LHCN-M2 (cell line): ENCODE measurements around the gene RBM4B. TPM values are rescaled to one million over a fixed set of nuclear protein-coding genes. Genes with fewer than 3 reads are reported as not detected.

ENCODE experiments used
- DNase-seq: peaks from one replicate; pipeline ENCODE4 v3.0.0-alpha.2; 2012; ENCODE audit warnings: low read depth
- total RNA-seq: library from RNA; depleted of rRNA; stranded (reverse); fragments of >200 nt; gene quantifications from 2 replicates; pipeline ENCODE4 v1.2.3, GENCODE V29; 2014

The RBM4B gene
- total RNA-seq, 1 experiment from 2014 or later, result 33.2 TPM

DNA sequence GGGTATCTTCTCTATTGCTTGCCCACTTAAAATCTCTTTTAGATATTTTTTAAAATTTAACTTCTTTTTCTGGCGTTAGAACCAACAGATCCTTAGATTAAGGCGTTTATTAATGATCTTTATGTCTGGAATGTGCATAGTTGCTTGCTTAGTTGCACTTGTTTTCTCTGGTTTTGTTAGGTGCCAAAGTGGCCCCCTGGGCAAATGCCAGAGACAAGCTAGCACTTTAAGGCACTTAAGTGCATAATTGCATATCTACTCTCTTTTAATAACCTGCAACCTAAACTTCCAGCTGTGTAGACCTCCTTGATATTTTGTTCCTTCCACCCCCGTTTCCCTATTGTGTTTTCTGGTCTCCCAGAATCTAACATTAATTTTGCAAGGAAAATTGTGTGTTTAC lies 35.9 kb downstream of the RBM4B start:
- no peak for DNase-seq

DNA sequence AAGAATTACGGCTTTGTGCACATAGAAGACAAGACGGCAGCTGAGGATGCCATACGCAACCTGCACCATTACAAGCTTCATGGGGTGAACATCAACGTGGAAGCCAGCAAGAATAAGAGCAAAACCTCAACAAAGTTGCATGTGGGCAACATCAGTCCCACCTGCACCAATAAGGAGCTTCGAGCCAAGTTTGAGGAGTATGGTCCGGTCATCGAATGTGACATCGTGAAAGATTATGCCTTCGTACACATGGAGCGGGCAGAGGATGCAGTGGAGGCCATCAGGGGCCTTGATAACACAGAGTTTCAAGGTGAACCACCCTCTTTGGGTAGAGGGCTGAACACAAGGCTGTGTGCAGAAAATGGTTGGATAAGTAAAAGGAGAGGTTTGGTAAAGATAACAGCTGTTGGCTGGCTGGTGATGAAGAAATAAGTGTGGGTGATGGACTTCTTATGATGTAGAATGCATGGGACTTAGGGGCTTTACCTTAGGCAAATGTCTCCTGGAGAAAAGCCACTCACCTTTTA lies 37.8 kb downstream of the RBM4B start:
- peak; percentile 18 for DNase-seq

DNA sequence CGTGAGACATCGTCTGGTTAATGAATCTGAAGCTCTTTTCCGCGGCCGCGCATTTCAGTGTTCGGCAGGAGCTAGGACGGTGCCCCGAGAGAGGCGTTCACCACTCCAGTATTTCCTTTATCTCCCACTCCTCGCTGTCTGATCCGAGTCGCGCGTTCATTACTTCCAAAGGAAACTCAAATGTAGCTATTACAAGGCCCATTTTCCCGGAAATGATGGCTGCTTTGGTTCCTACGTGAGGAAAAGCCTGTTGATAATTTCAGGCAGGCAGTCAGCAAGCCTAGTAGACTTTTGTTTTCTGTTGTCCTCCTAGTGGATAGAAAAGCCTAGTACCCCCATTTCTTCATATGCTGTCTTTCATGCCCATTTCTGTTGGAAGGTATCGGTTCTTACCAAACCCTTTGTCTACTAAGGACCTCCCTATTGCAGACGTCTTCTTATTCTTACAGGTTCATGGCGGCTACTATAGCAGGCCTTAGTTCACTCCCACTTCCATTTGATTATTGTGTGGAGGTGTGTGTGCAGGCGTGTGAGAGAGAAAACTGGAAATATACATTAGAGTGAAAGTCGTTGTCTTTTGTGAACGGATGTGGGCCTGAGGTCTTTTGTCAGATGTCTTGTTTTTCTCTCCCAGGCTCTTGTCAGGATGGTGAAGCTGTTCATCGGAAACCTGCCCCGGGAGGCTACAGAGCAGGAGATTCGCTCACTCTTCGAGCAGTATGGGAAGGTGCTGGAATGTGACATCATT lies 38.4 kb downstream of the RBM4B start:
- peak; percentile 53 for DNase-seq

DNA sequence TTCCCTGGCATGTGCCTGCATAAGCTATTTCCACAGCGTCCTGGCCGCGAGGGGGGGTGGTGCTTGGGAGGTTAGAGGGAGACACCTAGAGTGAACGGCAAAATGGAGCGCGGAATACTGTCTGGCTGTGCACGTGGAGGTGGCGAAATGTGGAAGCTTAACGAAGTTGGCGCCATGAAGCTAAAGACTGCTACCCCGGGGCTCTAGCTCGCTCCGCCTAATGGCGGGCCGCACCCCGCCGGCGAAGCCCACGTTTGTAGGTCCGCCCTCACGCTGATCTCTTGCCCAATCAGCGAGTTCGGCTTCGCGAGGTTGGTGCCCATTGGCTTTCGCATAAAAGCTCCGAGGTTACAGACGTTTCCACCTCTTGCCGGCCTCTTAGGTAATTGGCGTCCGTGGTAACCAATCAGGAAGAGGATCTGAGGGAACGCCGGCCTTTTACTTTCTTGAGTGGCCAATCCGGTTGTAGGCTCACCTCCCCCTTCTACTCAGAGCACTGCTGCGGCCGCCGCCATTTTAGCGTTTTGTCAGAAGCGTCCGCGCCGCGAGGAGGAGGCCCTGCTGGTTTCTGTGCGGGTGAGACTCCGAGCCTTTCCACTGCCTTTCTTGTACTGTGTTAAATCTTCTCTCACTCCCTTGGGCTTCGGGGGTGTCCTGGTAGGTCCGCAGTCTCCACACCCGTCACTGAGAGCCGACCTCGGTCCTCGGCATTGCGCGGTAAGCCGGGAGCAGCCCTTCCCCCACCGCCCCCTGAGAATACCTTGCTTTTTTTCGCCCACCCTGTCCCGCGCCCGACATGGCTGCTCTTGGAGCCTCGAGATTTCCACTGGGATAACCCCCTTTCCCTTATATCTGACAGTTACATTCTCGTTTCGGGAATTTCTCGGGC lies 39.3 kb downstream of the RBM4B start, which contains the start of gene RBM4:
Gene RBM4 (plus strand): TSS at position 527 of the 889 bp plus-strand sequence. CDS start 1,009 bp downstream, outside the sequence.
- DNase-seq, result peak; percentile 100

DNA sequence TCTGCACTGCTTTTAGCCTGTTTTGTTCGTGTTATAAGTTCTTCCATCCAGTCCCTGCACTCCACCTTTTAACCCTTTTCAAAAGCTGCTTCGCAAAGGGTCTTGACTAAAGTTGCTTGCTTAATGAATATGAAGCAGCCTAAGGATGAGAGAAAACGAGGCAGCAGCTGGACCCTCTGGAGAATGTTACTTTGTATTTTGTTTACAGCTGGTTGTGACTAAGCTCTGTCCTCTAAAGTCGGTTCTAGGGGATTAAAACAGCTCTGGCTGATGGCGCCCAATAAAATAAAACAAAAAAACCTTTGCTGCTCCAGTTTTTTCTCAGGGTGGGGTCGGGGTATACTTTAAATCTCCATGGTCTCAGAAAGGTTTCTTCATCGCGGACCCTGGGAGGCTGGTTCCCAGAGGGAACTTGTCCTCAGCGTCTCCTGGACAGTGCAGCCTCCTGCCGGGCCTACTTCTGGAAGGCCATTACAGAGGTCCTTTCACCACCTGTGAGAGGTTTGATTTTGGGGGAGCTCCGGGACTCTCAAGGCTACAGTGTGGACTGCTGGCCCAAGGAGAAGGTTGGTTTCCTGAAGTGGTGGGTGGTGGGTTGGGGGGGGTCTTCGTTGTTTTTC lies 40.0 kb downstream of the RBM4B start:
- peak; percentile 14 for DNase-seq

DNA sequence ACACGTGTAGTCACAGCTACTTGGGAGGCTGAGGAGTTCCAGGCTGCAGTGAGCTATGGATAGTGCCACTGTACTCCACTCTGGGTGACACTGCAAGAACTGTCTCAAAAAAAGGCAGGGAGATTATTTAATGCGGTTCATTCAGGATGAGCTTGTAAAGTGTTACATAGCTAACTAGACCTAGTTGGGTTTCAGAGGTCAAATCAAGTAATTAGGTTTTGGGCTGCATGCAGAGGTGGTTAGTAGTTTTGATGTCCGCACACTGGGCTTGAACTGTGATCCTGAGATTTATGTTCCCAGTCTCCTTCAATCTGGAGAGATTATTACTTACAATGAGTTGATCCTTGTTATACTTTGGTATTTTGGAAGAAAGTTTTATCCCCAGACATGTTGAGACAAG lies 41.3 kb downstream of the RBM4B start:
- no peak for DNase-seq

DNA sequence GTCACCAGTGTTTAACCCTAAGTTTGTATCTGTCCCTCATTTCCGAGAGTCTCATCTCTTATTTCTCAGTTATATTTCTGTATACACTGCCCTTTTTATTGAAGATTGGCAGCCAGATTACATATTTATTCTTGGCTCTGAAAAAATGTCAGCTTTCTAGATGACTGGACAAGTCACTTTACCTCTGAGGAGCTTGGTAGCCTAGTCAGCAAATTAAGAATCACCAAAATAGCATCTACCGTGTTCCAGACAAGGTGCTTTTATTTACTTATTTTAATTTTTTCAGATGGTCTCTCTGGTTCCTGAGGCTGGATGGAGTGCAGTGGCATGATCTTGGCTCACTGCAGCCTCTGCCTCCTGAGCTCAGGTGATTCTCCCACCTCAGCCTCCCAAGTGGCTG lies 44.7 kb downstream of the RBM4B start:
- DNase-seq, result no peak

DNA sequence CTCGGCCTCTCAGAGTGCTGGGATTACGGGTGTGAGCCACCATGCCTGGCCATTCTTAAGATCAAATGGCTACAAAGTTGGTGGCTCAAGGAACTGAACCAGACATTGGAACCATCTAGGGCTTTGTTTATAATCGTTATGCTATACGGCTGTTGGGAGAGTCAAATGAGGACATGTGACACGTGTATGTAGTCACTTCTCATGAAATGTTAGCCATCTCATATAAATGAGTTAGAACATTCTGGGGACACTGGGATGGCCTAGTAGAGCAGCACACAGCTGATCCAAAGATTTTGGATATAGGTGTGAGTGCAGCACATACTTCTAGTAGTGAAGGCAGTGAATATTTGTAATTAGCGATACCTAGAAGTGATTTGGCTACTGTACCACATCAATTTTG lies 45.8 kb downstream of the RBM4B start:
- DNase-seq, result no peak

DNA sequence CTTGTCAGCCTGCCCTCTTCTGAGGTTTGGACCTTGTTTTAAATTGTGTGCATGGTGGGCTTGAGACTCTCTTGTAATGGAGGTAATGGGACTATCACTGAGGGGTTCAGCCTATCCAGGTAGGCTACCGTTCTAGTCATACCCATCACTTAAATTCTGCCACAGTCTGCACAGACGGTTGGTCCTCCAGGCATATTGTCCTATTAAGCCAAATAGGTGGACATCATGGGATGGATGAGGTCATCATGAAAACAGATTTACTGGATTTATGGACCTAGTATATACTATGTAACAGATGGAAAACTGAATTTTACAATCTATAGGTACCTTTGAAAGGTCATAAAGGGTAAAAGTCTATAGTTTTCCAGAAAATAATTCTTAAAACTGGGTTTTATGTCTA lies 48.3 kb downstream of the RBM4B start:
- DNase-seq, result no peak

DNA sequence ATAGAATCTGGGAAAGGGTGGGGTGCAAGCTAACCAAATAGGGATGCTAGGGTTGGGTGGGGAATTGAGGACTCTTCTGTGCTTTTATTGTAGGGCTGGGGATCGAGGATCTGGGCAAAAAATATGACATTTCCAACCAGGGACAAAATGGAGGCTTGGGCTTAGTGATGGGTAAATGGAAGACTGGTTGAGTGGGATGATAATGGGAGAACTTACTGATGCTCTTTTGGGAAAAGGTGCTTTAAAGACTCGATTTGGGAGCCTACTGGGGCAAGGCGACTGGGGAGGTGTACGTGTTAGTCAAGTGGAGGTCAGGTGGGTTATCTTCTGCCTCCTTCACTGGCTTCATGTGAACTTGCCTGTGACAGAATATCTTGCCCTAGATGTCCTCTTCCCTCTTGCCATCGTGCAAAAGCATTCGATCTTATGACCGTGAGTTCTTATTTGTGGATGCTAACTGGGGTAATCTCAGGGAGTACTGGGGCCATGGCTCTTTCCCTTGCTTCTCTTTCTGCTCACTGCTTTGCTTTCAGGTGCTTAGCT lies 49.6 kb downstream of the RBM4B start:
- DNase-seq, result no peak

DNA sequence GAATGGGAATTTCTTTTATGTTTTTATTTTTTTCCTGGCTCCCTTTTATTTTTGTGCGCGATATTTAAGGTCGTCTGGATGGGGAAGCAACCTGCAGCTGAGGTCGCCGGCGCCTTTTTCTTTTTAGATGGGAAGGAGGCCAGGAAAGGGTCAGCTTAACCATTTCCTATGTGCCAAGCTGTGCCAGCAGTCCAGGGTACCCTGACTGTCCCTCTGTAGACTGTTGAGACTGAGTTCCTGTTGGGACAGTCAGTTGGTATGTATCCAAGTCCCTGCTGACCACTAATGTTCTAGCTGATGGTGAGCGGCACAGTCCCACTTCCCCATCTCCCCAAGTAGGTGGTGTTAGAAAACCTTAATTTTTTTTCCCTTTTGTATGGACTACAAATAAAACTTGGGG lies 50.8 kb downstream of the RBM4B start:
- DNase-seq, result no peak

DNA sequence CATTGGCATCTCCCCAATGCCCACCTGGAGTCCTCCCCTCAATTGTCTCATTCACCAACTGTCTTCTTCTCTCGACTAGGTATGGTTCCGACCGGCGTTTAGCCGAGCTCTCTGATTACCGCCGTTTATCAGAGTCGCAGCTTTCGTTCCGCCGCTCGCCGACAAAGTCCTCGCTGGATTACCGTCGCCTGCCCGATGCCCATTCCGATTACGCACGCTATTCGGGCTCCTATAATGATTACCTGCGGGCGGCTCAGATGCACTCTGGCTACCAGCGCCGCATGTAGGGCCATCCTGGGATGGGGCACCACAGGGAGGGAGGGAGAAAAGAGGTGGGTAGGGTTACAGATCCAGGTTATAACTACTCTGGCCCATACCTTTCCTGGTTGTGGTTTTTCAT lies 51.3 kb downstream of the RBM4B start:
- no peak for DNase-seq

DNA sequence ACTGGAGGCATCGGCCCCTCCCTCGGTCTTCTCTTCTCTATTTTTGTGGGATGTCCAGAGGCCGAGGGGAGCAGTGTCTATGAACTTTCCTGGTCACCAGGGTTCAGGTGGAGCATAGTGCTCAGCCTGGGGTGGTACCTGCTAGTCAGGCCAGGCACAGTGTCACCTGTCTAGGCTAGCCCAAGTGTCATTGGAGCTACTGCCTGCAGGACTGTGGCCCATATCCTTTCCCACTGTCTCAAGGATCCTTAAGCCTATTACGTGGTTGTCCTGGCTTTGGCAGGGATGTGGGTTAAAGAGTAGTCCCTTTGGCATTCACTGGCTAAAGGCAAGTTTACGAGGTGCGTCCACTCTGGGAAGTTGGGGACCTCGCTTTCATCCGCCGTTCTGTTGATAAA lies 51.9 kb downstream of the RBM4B start:
- DNase-seq, result no peak

DNA sequence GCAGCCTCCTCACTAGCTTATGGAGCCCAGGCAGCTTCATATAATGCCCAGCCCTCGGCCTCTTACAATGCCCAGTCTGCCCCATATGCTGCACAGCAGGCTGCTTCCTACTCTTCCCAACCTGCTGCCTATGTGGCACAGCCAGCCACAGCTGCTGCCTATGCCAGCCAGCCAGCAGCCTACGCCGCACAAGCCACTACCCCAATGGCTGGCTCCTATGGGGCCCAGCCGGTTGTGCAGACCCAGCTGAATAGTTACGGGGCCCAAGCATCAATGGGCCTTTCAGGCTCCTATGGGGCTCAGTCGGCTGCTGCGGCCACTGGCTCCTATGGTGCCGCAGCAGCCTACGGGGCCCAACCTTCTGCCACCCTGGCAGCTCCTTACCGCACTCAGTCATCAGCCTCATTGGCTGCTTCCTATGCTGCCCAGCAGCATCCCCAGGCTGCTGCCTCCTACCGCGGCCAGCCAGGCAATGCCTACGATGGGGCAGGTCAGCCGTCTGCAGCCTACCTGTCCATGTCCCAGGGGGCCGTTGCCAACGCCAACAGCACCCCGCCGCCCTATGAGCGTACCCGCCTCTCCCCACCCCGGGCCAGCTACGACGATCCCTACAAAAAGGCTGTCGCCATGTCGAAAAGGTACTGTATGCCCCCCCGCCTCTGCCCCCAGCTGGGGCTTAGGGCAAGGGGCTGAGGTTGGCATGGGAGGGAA lies 52.5 kb downstream of the RBM4B start:
- no peak for DNase-seq

DNA sequence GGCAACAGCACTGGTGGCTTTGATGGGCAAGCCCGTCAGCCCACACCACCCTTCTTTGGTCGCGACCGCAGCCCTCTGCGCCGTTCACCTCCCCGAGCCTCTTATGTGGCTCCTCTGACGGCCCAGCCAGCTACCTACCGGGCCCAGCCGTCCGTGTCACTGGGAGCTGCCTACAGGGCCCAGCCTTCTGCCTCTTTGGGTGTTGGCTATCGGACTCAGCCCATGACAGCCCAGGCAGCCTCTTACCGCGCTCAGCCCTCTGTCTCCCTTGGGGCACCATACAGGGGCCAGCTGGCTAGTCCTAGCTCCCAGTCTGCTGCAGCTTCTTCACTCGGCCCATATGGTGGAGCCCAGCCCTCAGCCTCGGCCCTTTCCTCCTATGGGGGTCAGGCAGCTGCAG lies 53.2 kb downstream of the RBM4B start:
- no peak for DNase-seq

DNA sequence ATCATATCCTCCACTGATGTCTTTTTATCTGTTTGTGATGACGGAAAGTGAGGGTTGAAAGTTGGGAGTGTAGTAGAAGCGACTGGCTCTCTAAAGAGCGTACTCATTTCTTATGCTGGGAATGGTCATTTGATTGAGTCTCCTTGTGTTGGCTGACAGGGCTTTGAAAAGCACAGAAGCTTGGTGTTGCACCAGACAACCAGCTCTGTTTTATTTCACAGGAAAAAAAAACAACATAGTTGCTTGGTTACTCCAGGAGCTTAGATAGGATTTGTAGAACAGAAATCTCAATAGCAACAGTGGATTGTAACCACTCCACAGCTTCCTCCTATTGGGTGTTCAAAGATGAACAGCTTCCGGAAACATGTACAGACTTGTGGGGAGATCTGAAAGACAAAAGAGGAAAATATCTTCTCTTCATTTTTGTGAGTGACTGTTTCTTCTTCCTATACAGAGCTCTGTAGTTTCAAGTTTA lies 58.6 kb downstream of the RBM4B start:
- DNase-seq, result peak; percentile 58

DNA sequence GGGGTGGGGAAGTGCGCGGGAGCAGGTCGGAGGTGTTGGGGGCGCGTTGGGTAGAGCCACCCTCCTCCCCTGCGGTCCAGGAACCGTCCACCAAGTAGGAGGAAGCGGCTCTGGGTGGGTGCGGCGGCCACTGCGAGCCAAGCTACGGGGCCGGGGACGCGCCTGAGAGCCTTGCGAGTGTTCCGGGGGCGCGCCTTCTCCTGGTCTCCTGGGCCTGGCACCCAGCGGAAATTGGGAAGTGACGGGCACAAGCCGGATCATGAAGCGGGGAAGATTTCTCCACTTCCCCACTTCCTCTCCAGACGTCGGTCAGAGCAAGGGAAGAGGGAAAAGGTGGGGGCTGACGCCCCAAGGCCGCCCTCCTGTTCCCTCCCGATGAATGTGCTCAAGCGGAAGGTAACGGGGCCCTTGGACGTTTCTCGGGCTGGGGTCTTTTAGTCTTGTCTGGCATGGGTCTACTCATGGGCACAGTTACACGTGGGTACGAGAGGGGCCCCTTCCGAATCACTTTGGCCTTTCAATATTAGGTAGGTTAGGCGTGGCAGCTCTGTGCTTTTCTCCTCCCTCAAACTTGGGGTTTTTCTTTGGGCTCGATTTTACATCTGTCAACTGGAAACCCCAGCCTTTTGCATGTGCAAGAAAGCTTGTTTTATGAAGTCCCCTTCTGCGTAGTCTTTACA lies 60.4 kb downstream of the RBM4B start:
- DNase-seq, result peak; percentile 56

DNA sequence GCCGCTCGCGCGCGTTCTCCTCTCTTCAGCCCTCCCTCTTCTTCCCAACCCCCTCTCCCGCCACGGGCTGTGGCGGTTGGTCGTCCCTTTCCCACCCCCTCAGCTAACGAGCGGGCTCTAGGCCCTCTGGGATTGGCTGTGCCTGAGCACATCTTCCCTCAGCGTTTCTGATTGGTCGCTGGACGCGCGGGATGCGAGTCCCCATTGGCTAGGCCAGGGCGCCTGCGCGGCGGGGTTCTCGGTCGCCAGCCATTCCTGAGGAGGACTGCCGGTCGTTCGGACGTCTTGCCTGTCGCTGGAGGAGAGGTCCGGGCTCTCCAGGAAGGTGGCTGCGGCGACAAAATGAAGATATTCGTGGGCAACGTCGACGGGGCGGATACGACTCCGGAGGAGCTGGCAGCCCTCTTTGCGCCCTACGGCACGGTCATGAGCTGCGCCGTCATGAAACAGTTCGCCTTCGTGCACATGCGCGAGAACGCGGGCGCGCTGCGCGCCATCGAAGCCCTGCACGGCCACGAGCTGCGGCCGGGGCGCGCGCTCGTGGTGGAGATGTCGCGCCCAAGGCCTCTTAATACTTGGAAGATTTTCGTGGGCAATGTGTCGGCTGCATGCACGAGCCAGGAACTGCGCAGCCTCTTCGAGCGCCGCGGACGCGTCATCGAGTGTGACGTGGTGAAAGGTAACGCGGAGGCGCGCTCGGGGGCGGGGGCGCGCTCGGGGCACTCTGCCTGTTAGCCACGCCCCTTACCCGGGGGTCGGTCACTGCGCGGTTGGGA lies 61.1 kb downstream of the RBM4B start, which contains the start of gene RBM14:
Gene RBM14 (plus strand): TSS at position 252 of the 776 bp plus-strand sequence. CDS start 91 bp downstream, at position 343.
- peak; percentile 99 for DNase-seq
